Skeletal muscle tissue (tissue), 4 donors: Measurements from ENCODE around the gene KDELR1. TPM values are rescaled to one million over a fixed set of nuclear protein-coding genes. Genes with fewer than 3 reads are reported as not detected.

Experiments used
- H3K27ac ChIP-seq: one replicate; pipeline ENCODE4 v1.7.0; 2013; ENCODE audit warnings: mild to moderate bottlenecking, low read depth, low read length, inconsistent platforms
- H3K27me3 ChIP-seq, 3 donors: one replicate each; pipeline ENCODE4 v1.7.0; 2013; ENCODE audit warnings: low read length in 3 of 3; ENCODE audit not compliant: control insufficient read depth in 3 of 3, insufficient read depth in 3 of 3
- H3K36me3 ChIP-seq, 3 donors: one replicate each; pipeline ENCODE4 v1.7.0; 2013; ENCODE audit warnings: low read length in 3 of 3; ENCODE audit not compliant: control insufficient read depth in 3 of 3, insufficient read depth in 3 of 3
- H3K4me1 ChIP-seq, 3 donors: one replicate each; pipeline ENCODE4 v1.7.0; 2013; ENCODE audit warnings: low read length in 3 of 3, mild to moderate bottlenecking in 3 of 3; ENCODE audit not compliant: control insufficient read depth in 3 of 3, insufficient read depth in 3 of 3
- H3K4me3 ChIP-seq, 3 donors: one replicate each; pipeline ENCODE4 v1.7.0; 2013; ENCODE audit warnings: low read length in 3 of 3
- H3K9ac ChIP-seq, 3 donors: one replicate each; pipeline ENCODE4 v1.7.0; 2013; ENCODE audit warnings: low read length in 3 of 3, mild to moderate bottlenecking in 3 of 3, moderate library complexity in 2 of 3, low read depth in 1 of 3
- H3K9me3 ChIP-seq, 3 donors: one replicate each; pipeline ENCODE4 v1.7.0; 2013; ENCODE audit warnings: low read length in 3 of 3; ENCODE audit not compliant: control insufficient read depth in 3 of 3
- total RNA-seq: library from RNA; depleted of rRNA; stranded (reverse); fragments of >200 nt; gene quantifications from one replicate; pipeline ENCODE4 v1.2.3, GENCODE V29; 2014
- donor health status: Osteomylitis.

KDELR1 gene
- total RNA-seq, 1 donor from 2014 or later, result 47.5 TPM

DNA sequence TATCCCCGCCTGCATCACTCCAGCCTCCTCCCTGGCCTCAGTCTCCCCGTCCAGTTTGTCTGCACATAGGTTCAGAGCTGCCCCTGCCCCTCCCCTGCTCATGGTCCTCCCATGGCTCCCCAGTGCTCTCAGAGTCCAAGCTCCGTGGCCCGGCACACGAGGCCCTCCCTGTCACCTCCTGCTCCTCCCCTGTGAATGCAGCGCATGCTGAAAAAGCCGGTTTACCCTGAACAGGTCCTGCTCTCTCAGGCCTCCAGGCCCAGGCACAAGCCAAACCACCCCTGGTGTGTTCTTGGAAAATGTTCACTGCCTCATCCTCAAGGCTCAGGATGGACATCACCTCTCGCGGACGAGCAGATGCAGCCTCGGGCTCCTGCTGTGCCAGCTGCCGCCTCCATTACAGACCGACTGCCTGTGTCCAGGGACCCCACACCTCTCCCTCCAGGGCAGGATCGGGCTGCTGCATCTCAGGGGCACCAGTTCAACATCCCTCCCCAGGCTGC lies 53.0 kb downstream of the KDELR1 start:
- no peaks in the 10 kb centered on the region for H3K27me3 ChIP-seq
- H3K4me1 ChIP-seq, result peaks cover 15 to 18% (median 16%) of the 10 kb centered on the region in 3 donors
- H3K36me3 ChIP-seq, result peaks cover 5 to 19% (median 13%) of the 10 kb centered on the region in 3 donors
- H3K4me3 ChIP-seq, result no peak overlapping the region
- no peak overlapping the region for H3K27ac ChIP-seq
- H3K9ac ChIP-seq, result no peak overlapping the region
- no peaks in the 10 kb centered on the region for H3K9me3 ChIP-seq

DNA sequence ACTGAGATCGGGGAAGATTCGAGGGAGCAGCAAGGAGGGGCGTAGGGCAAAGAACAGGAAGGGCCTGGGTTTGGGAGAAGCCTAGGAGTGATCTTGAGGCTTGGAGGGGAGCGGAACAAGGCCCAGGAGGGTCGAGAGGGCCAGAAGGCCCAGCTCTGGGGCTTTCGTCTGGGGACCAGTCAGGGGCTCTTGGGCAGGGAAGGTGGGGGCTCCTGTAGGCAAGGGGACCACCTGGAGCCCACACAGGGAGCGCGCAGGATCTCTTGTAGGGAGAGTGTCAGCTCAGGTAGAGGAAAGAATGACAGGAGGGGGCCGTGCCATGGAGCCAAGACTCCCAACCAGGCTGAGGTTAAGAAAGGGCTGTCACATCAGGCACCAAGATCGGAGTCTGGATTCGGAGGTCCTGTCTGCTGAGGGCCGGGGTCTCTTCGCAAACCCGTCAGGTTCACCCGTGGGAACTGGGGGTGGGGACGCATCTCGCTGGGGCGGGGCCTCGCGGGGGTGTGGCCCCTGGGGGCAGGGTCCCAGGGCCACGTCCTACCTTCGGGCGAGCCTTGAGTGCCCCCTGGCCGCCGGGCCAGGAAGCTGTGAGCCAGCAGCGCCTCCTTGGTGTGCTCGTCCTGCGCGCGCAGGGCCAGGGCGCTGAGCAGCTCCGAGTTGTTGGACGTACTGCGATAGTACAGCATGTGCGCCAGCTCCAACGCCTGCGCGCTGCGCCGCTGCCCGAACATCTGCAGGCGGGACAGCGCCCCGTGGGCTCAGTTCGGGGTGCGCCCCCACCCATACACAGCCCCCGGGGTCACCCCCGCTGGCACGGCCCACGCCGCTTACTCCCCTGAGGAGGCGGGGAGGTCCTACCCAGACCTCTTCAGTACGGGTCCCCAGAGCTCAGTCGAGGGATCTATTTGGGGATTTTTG lies 57.6 kb downstream of the KDELR1 start:
- H3K4me1 ChIP-seq, result peaks cover 18 to 27% (median 22%) of the 10 kb centered on the region in 3 donors
- no peaks in the 10 kb centered on the region for H3K9me3 ChIP-seq
- H3K9ac ChIP-seq, result peak overlapping the region; percentile 54 to 73 (median 66)
- peak overlapping the region; percentile 85 for H3K27ac ChIP-seq
- no peaks in the 10 kb centered on the region for H3K27me3 ChIP-seq
- peaks cover 0 to 15% (median 10%) of the 10 kb centered on the region in 3 donors for H3K36me3 ChIP-seq
- H3K4me3 ChIP-seq, result peak overlapping the region; percentile 71 to 78 (median 76)

DNA sequence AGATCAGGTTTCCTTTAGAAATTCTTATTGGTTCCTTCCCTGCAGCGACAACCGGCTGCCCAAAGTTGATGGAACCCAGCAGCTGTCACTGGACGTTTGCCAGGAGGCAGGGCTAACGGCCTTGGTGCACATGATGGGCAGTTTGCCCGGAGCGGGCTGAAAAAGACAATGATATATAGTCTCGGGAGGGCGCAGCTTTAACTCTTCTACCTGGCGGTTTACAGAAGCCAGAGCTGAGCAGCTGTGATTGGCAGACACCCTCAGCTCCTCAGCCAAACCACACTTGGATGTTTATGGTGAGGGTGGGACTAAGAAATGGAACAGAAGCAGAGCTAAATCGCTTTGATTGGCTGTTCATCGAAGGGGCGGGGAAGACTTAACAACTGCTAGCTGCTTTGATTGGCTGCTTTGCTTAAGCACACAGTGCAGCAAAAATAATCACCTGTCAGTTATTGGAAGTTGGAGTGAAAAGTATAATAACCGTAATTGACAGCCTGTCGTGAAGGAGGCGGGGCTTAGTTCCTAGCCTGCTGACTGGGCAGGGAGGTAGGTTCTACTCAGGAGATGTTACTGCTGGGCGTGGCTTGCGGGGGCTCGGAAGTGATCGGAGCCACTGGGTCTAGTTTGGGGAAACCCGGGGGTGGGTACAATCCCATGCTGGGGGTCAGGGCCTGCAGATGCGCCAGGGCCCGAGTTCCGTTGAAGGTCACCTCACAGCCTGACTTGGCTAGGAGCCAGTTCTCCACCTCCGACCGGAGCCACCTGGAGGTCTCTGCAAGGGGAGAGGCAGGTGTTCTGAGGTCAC lies 58.5 kb downstream of the KDELR1 start:
- Histone ChIP-seq H3K4me1 (peaks cover 18 to 27% (median 22%) of the 10 kb centered on the region in 3 donors), H3K36me3 (peaks cover 0 to 13% (median 7%) of the 10 kb centered on the region in 3 donors), H3K27ac (peak overlapping the region; percentile 85), H3K4me3 (peak overlapping the region; percentile 71 to 78 (median 76)), H3K9ac (peak overlapping the region; percentile 54 to 73 (median 66)), H3K27me3 (no peaks in the 10 kb centered on the region), H3K9me3 (no peaks in the 10 kb centered on the region)

Other genes starting within 250 kb of the KDELR1 start
- gene LIG1, start 221.2 kb downstream of the KDELR1 start, total RNA-seq, result 14.6 TPM
- 1.6 TPM for gene ZSWIM9, start 220.9 kb downstream of the KDELR1 start, total RNA-seq
- 26.6 TPM for gene CARD8, start 135.6 kb downstream of the KDELR1 start, total RNA-seq
- 2.6 TPM for gene ZNF114, start 121.5 kb downstream of the KDELR1 start, total RNA-seq
- 72.5 TPM for gene EMP3, start 66.0 kb downstream of the KDELR1 start, total RNA-seq
- 7.8 TPM for gene TMEM143, start 27.6 kb downstream of the KDELR1 start, total RNA-seq
- not detected for gene SYNGR4, start 27.2 kb downstream of the KDELR1 start, total RNA-seq
- gene GRIN2D, start 2.1 kb upstream of the KDELR1 start, total RNA-seq, result under 0.01 TPM
- 8.4 TPM for gene GRWD1, start 54.4 kb upstream of the KDELR1 start, total RNA-seq
- gene KCNJ14, start 64.0 kb upstream of the KDELR1 start, total RNA-seq, result 1.0 TPM
- 33.4 TPM for gene CYTH2, start 77.8 kb upstream of the KDELR1 start, total RNA-seq
- not detected for gene LMTK3, start 120.3 kb upstream of the KDELR1 start, total RNA-seq
- gene SULT2B1, start 160.6 kb upstream of the KDELR1 start, total RNA-seq, result not detected
- not detected for gene SPACA4, start 215.2 kb upstream of the KDELR1 start, total RNA-seq
- 1.6 TPM for gene FAM83E, start 223.5 kb upstream of the KDELR1 start, total RNA-seq
- 2,225 TPM for gene RPL18, start 227.6 kb upstream of the KDELR1 start, total RNA-seq
- gene SPHK2, start 228.0 kb upstream of the KDELR1 start, total RNA-seq, result 2.1 TPM
- gene DBP, start 245.8 kb upstream of the KDELR1 start, total RNA-seq, result 6.8 TPM